ENCODE measurements around the gene SYT7. TPM values are rescaled to one million over a fixed set of nuclear protein-coding genes. Genes with fewer than 3 reads are reported as not detected.

The SYT7 gene
- total RNA-seq, 6 experiments from 2014 or later = 13.1 to 70.8 (median 31.6) TPM

GRCh38 chr11:61609000-61609979 lies 28.4 kb upstream of the SYT7 start:
- Histone ChIP-seq H3K27ac (no peak overlapping the region), H3K9me3 (no peaks in the 10 kb centered on the region), H3K4me3 (no peak overlapping the region), H3K27me3 (no peaks in the 10 kb centered on the region), H3K4me1 (no peaks in the 10 kb centered on the region), H3K36me3 (no peaks in the 10 kb centered on the region)
- ATAC-seq (peak; percentile 41 to 80 (median 66)), DNase-seq (no peak)
- WGBS (ENCODE audit: insufficient coverage, low coverage, low lambda C conversion rate, missing lambda C conversion rate) = 20% methylated on average over 14 of the region's 22 CpGs
- no peak for TF ChIP-seq POLR2A (IDR thresholded peaks at IDR 0.05)
- TF ChIP-seq, protein P1, sequence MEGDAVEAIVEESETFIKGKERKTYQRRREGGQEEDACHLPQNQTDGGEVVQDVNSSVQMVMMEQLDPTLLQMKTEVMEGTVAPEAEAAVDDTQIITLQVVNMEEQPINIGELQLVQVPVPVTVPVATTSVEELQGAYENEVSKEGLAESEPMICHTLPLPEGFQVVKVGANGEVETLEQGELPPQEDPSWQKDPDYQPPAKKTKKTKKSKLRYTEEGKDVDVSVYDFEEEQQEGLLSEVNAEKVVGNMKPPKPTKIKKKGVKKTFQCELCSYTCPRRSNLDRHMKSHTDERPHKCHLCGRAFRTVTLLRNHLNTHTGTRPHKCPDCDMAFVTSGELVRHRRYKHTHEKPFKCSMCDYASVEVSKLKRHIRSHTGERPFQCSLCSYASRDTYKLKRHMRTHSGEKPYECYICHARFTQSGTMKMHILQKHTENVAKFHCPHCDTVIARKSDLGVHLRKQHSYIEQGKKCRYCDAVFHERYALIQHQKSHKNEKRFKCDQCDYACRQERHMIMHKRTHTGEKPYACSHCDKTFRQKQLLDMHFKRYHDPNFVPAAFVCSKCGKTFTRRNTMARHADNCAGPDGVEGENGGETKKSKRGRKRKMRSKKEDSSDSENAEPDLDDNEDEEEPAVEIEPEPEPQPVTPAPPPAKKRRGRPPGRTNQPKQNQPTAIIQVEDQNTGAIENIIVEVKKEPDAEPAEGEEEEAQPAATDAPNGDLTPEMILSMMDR (IDR thresholded peaks at IDR 0.05) = no peak
- intact Hi-C loops (cut with DNase I) = no loop called here

GRCh38 chr11:61607920-61608599 lies 27.2 kb upstream of the SYT7 start:
- TF ChIP-seq, protein P1 (IDR thresholded peaks at IDR 0.05) = no peak
- no peak for TF ChIP-seq POLR2A (IDR thresholded peaks at IDR 0.05)
- DNase-seq (no peak), ATAC-seq (peak in 1 of 4 donors; percentile 14)
- no peak overlapping the region for H3K4me3 ChIP-seq
- intact Hi-C loops (cut with DNase I) = no loop called here
- no peaks in the 10 kb centered on the region for H3K9me3 ChIP-seq
- H3K27me3 ChIP-seq = no peaks in the 10 kb centered on the region
- no peak overlapping the region for H3K27ac ChIP-seq
- H3K36me3 ChIP-seq = no peaks in the 10 kb centered on the region
- no peaks in the 10 kb centered on the region for H3K4me1 ChIP-seq
- 53% methylated on average over 7 of the region's 14 CpGs for WGBS (ENCODE audit: insufficient coverage, low coverage, low lambda C conversion rate, missing lambda C conversion rate)

DNA sequence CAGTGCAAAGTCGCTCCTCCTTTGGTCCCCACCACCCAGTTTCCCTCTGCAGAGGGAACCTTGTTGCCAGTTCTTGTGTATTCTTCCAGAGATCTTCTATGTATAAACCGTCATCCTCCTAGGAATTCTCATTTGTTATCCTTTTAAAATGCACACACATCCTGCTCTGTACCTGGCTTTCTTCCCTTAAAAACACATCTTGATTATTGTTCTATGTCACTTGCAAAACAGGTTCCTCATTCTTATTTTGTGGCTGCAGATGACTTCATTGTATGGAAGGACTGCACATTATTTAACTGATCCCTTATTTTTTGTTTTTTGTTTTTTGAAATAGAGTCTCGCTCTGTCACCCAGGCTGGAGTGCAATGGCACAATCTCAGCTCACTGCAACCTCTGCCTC lies 26.6 kb upstream of the SYT7 start:
- H3K27ac ChIP-seq = no peak overlapping the region
- DNase-seq = no peak
- no peaks in the 10 kb centered on the region for H3K4me1 ChIP-seq
- no peak for TF ChIP-seq POLR2A (IDR thresholded peaks at IDR 0.05)
- TF ChIP-seq, protein P1 (IDR thresholded peaks at IDR 0.05) = no peak
- intact Hi-C loops (cut with DNase I) = no loop called here
- ATAC-seq = no peak
- H3K36me3 ChIP-seq = no peaks in the 10 kb centered on the region
- H3K4me3 ChIP-seq = no peak overlapping the region
- H3K27me3 ChIP-seq = no peaks in the 10 kb centered on the region
- 80% methylated on average over 2 of the region's 3 CpGs for WGBS (ENCODE audit: insufficient coverage, low coverage, low lambda C conversion rate, missing lambda C conversion rate)
- H3K9me3 ChIP-seq = no peaks in the 10 kb centered on the region

- 71% methylated on average over 4 of the region's 6 CpGs for WGBS (ENCODE audit: insufficient coverage, low coverage, low lambda C conversion rate, missing lambda C conversion rate)
- Histone ChIP-seq H3K9me3 (no peaks in the 10 kb centered on the region), H3K27me3 (no peaks in the 10 kb centered on the region), H3K27ac (no peak overlapping the region), H3K4me1 (no peaks in the 10 kb centered on the region), H3K4me3 (no peak overlapping the region), H3K36me3 (no peaks in the 10 kb centered on the region)
- ATAC-seq (no peak), DNase-seq (no peak)
- TF ChIP-seq, protein P1 (IDR thresholded peaks at IDR 0.05) = no peak
- TF ChIP-seq POLR2A (IDR thresholded peaks at IDR 0.05) = no peak
- intact Hi-C loops (cut with DNase I) = no loop called here
Measured at GRCh38 chr11:61603667-61604066, 22.8 kb upstream of the SYT7 start.
